GM18858 (cell line): ENCODE measurements around the gene PNMT.
"Not testable (repeated sequence)": the region's sequence is repeated elsewhere in the genome, so short reads cannot be mapped to it uniquely, and the experiment has no call there.

Experiments
- ATAC-seq: cut with Tn5 transposase; IDR thresholded peaks from one replicate; pipeline ENCODE4 v1.9.1; 2021; ENCODE audit not compliant: unreplicated experiment

Gene PNMT

DNA sequence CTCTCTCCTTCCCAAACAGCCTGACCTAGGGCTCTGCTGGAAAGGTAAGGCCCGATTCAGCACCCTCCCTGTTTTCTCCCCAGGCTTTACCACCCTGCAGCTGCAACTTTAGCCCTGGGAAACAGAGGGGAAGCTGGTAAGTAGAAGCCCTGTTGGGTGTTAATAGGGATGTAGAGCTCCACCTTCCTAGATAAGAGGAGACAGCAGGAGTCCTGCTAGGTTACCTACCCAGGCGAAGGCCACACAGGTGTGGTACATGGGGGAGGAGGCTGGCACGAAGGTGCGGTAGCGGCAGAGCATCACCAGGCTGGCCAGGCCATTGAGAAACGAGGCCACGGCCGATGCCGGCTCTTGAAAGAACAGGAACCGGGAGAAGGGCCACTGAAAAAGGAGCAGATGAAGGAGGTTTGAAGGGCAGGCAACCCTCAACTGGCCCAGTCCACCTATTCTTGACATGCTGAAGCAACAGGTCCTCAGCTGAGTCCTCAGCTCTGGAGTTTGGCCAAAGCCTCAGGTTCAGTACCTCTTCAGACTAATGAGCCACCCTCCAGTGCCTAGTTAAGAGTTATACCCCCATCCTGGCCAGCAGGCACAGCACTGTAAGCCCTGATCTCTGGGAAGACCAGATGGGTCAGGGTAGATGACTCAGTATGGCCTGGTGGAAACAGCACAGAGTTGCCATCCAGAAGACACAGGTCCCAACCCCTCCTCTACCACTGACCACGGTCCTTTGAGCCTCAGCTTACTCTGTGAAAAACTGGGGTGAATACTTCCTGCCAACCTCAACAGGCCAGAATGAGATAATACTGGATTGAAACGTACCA lies 16.3 kb downstream of the PNMT start:
- ATAC-seq = no peak

DNA sequence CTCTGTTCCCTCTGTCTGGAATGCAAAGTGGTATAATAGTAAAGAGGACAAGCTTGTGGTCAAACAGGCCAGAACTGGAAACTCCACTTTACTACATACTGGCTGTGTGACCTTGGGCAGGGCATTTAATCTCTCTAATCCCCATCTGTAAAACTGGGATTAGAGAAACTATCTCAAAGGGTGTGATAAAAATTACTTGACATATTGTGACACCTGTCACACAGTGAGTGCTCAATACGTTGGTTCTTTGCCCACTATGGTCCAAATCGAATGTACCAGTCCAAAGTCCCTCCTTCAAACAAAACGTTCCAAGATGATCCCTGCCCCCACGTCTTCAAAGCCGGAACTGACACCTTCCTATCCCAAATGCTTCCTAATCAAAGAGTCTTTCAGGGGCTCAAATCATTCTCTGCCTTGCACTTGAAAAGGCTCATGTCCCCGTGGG lies 18.9 kb downstream of the PNMT start:
- ATAC-seq = no peak

DNA sequence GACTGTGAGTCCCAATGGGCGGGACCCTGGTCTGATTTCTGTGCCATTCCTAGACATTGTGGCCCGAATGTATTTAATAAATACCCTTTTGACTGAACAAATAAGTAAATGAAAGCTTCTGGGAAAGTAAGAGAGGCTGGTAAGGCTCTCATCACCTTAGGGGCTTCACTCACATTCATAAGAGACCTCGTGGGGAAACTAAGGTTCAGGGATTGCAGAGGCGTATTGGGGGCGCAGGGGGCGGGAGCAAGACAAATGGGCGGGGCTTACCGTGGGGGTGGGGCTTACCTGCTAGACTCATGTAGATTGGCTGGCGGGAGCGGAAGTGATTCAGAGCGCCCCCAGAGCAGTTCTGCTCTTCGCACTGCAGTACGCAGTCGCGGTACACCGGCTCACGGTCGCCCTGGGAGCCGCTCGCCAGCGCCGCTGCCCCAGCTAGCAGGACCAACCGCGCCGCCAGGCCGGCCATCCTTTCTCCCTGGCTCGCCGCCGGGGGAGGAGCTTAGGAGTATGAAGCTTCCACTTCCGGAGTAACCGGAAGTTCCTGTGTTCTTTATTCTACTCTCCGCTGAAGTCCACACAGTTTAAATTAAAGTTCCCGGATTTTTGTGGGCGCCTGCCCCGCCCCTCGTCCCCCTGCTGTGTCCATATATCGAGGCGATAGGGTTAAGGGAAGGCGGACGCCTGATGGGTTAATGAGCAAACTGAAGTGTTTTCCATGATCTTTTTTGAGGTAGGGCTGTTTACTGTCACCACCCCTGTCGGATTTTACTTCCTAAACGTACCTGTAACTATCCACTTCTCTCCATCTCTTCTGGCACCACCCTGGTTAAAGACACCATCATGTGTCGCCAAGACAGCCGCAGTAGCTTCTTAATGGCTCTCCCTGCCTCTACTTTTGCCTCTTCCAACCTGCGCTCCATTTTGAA lies 19.6 kb downstream of the PNMT start, which contains the start of gene PGAP3:
Gene PGAP3 (minus strand): TSS at position 512 of the 929 bp plus-strand sequence. CDS start 43 bp downstream, at position 469.
- ATAC-seq = peak; percentile 78

DNA sequence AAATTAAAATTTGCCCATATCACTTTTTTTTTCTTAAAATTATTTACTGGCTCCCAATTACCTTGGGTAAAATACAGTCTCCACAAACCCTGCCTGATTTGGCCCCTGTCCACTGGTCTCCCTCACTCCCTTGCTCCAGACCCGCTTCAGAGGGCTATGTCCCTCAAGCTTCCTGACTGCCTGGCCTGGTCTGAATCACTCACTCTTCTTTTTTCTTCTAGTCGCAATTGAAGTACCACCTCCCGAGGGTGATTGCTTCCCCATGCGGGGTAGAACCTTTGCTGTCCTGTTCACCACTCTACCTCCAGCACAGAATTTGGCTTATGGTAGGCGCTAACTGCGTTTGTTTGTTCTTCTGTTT lies 20.2 kb downstream of the PNMT start:
- ATAC-seq = no peak

DNA sequence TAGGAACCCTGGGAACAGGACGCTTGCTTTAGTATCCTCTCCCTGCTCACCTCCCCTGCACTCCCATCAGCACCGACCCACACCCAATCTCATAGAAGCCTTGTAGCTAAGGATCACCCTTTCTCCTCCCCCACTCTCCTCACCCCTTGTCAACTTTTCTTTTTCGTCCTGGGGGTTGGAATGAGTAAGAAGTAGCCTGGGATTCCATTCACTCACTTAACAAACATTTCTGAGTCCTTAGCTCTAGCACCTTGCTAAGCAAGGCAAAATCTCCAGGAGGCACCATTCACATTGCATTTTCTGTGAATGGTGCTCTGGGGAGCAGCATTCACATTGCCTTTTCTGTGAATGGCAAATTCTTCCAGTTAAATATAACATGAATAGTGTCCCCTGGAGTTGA lies 20.7 kb downstream of the PNMT start:
- ATAC-seq = no peak

DNA sequence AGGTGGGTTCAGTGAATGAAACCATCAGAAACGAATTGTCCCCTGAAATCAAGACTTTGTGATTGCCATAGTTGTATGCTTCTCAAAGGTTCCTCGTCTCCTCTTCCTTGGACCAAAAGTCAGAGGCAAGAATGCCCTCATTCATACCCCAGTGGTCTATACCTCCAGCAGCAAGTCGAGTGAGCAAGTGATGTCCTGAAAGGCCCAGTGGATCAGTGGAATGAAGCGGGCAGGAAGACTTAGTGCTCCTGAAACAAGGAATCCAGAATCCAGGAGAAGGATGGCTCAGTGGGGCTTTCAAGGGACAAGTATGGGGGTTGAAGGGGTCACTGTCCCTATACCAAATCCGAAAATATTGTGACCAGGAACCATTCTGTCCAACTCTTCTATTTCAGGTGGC lies 26.3 kb downstream of the PNMT start:
- no peak for ATAC-seq

DNA sequence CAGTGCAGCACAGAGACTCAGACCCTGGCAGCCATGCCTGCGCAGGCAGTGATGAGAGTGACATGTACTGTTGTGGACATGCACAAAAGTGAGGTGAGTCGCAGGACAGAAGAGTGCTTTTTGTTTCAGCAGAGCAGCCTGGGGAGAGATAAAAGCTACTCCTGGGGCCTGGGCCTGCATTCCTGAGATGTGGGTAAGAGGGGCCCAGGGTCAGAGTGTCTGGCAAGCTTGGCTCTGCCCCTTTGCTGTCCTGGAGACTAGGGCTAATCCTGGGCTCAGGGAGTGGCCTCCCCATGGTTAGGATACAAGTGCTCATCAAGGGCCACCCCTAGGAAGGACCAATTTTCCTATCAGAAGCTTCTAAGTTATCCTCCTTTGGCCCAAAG lies 26.8 kb downstream of the PNMT start:
- no peak for ATAC-seq

DNA sequence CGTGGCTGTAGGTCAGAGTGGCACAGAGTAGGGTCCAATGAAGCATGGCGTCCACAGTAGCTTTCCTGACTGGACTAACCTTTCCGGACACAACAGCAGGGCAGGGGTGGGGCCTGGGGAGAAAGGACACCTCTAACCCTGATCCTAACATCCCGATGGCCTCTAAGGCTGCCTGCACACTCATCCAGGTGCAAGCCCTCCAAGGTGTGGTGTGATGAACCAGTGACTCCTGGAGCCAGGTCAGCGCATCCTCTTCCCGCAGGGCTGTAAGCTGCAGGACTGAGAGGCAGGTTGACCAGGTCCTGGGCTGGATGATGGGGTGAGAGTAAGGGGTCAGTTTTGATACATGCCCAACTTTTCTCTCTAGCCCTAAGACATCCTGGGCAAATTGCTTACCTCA lies 28.5 kb downstream of the PNMT start:
- ATAC-seq = no peak

DNA sequence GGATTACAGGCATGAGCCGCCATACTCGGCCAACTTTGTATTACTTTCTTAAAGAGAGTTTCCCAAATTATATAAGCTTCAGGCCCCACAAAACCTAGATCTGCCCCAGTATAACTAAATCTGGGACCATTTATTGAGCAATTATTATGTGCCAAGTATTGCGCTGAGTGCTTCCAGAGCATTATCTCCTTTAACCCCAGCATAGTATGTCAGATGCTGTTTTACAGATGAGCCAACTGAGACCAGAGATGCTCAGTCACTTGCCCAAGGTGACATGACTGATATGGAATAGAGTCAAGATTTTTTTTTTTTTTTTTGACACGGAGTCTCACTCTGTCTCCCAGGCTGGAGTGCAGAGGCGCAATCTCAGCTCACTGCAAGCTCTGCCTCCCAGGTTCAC lies 29.7 kb downstream of the PNMT start:
- ATAC-seq = no peak

DNA sequence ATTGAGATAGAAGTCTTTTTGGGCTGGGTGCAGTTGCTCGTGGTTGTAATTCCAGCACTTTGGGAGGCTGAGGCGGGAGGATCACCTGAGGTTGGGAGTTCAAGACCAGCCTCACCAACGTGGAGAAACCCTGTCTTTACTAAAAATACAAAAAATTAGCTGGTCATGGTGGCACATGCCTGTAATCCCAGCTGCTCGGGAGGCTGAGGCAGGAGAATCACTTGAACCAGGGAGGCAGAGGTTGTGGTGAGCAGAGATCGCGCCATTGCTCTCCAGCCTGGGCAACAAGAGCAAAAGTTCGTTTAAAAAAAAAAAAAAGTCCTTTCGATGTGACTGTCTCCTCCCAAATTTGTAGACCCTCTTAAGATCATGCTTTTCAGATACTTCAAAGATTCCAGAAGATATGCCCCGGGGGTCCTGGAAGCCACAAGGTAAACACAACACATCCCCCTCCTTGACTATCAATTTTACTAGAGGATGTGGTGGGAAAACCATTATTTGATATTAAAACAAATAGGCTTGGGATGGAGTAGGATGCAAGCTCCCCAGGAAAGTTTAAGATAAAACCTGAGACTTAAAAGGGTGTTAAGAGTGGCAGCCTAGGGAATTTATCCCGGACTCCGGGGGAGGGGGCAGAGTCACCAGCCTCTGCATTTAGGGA lies 31.0 kb downstream of the PNMT start:
- ATAC-seq = not testable (repeated sequence)

DNA sequence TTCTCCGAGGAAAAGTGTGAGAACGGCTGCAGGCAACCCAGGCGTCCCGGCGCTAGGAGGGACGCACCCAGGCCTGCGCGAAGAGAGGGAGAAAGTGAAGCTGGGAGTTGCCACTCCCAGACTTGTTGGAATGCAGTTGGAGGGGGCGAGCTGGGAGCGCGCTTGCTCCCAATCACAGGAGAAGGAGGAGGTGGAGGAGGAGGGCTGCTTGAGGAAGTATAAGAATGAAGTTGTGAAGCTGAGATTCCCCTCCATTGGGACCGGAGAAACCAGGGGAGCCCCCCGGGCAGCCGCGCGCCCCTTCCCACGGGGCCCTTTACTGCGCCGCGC lies 31.5 kb downstream of the PNMT start, which contains the start of gene ERBB2:
Gene ERBB2 (plus strand): TSS at position 247 of the 330 bp plus-strand sequence. CDS start 175 bp downstream, outside the sequence.
- no peak for ATAC-seq

DNA sequence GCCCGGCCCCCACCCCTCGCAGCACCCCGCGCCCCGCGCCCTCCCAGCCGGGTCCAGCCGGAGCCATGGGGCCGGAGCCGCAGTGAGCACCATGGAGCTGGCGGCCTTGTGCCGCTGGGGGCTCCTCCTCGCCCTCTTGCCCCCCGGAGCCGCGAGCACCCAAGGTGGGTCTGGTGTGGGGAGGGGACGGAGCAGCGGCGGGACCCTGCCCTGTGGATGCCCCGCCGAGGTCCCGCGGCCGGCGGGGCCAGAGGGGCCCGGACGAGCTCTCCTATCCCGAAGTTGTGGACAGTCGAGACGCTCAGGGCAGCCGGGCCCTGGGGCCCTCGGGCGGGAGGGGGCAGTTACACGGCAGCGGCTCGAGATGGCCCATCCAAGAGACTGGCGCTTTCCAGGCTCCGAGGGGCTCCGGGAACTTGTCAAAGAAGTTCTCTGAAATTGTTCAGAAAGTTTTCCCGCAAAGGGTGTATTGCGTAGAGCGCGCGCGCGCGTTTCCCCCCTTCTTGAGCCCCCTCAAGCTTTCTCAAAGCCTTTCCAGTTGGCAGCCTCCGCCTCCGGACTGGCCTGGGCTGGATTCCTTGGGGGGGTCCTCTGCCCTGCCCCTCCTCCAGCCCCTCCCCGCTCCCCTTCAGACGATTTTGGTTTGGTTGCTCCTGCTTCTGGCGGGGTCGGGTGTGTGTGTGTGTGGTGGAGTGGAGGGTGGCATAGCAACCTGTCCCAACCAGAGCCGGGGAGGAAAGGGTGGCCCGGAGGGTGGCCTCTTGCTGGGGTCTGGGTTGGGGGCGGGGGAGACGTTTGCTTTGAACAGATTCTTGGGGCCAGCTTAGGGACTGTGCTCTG lies 32.1 kb downstream of the PNMT start:
- ATAC-seq = no peak

DNA sequence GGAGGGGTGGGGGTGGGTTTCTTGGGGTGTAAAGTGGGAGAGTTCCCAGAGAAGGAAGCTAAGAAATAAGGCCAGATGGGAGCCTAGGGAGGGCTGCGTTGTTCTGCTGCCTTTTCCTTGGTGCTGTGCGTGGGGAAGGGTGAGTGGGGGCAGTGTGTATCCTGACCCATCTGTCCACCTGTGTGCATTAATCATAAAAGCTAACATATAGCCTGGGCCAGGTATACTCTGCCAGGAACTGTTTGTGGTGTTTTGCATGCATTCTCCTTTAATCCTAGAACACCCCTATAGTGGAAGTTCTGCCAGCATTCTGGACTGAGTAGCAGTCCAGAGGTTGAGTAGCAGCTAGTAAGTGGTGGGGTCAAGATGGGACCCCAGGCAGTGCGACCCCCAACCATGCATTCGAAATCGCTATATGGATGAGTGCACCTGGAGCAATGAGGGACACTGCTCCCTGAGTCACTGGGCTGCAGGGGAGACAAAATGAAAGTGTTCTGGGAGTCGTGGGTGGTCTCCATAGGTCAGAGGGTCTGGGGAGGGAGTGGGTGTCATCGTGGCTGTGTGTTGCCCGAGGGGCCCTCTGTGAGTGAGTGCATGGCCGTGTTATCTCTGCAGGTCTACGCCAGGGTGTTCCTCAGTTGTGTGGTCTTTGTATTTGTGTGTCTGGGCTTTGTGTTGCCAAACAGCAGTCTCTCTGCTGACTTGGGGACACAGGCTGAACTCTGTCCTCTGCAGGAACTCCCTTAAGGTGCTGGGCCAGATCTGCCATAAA lies 32.9 kb downstream of the PNMT start:
- ATAC-seq = no peak

DNA sequence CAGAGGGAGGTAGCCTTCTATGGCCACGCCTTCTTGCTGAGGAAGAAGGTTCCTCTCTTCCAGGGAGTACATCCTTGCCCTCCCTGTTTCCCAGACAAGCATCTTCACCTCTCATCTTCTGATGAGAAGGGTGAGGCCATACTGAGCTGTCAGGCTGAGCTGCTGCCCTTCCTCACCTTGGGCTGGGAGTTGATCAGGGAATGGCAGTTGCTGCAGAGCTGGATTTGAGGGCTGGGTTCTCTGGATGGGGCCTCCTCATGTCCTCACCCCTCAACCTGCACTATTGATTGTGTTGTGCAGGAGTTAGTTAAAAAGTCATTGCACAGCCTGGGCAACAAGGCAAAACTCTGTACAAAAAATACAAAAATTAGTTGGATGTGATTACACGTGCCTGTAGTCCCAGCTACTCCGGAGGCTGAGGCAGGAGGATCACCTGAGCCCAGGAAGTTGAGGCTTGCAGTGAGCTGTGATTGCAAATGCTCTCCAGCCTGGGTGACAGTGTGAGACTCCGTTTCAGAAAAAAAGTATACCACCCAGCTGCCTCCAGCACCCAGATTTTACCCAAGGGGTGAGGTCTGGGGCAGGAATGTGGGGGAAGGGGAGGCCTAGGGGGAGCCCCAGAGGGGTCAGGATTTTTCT lies 33.6 kb downstream of the PNMT start:
- no peak for ATAC-seq

DNA sequence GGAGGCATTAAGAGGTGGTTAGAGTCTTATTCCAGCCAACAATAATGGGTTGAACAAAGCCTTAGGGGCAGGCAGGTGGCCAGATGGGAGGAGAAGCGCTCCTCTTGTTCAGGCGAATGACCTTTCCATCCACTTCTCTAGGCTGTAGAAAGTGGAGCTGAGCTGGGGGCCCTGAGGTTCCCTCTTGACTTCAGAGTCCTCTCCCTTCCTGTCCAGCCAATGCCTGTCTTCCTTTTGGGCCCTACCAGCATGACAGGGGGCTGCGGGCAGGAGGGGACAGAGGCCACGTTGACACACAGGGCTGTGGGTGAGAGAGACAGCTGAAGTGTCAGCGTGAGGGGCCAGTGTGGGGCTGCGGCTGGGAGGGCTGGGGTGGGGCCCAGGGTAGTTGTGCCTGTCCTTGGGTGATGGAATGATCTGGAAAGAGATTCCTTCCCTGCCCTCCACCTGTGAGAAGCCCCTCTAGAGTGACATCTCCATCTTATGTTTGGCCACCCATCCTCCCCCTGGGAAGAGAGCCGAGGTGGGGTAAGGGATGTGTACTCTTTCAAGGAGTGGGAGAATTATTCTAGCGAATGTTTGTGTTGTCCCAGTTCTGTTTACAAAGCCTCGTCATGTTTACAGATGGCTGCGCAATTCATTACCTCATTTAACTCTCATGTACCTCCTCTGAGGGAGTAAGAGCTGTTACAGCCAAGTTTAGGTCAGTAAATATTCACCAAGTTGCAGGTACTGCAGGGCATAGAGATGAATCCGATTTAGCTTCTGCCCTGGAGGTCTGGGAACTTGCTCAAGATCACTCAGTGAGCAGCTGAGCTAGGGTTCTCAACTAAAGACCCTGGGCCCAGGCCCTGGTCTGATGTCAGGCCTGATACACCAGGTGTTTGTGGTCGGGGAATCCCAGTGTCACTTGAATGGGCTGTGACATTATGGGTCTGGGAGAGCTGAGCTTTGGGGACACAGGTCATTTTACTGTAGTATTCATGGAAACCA lies 34.9 kb downstream of the PNMT start:
- no peak for ATAC-seq

DNA sequence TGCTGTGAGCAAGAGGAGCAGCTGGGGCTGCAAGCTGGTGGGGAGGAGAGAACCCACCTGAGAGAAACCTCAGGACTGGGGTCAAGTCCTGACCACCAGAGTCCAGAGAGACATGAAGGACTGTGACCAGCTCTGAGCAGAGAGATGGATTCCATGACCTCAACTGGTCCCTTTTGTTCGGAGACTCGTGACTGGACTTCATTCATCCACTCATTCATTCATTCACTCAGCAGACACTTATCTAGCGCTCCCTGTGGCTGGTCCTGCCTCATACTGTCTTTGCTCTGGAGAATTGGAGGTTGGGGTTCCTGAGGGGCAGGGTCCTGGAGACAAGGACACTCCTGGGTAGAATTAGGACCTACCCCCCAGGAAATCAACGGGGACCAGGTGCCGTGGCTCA lies 35.7 kb downstream of the PNMT start:
- ATAC-seq = no peak

DNA sequence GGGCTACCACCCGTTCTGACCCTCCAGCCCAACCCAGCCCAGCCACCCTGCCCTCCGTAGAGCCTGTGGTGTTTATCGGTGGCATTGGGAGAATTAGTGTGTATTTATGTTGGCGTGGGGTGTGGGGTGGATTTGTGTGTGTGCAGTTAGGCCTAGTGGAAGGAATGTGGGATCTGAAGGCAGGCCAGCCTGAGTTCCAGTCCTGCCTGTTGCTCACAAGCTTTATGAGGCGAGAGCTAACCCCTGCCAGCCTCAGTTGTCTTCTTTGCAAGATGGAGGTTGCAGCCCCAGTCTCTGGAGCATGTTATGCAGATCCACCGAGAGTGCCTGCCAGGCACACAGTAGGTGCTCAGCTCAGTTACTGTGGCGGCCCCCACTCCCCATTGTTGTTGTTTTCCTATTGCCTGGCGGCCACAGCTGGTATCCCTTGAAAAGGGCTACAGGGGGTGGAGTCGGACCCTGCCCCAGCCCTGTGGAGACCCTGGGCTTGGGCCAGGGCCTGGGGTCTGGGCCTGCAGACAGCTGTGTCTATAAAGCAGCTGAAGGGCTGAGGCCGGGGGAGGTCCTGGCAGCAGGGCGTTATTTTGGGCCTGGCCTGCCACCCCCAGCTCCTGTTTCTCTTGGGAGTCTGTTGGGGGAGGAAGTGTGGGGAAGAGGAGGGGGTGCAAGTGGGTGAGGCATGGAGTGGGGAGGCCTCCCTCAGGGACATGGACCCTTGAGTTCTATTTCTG lies 36.7 kb downstream of the PNMT start:
- ATAC-seq = no peak
